SK-N-MC (cell line): Measurements from ENCODE around the gene ADARB2.

Experiments
- DNase-seq: peaks from one replicate; pipeline ENCODE4 v3.0.0-alpha.2; 2011; ENCODE audit warnings: low read depth, low spot score
- H3K27ac ChIP-seq: fragments of 200-600 bp; sonication (generic); 2 replicates; pipeline ENCODE4 v1.5.1; 2016; ENCODE audit warnings: mixed run types
- H3K36me3 ChIP-seq: fragments of 200-600 bp; sonication (generic); 2 replicates; pipeline ENCODE4 v1.6.1; 2017; ENCODE audit warnings: antibody characterized with exemption, low read length, mixed read lengths; ENCODE audit not compliant: insufficient read depth
- H3K4me3 ChIP-seq: fragments of 200-600 bp; sonication (generic); 2 replicates; pipeline ENCODE4 v1.5.1; 2016
- H3K9ac ChIP-seq: fragments of 200-600 bp; sonication (generic); 2 replicates; pipeline ENCODE4 v1.8.0; 2017; ENCODE audit warnings: mixed run types, mixed read lengths; ENCODE audit not compliant: insufficient read length
- H3K9me3 ChIP-seq: fragments of 200-600 bp; sonication (generic); 2 replicates; pipeline ENCODE4 v1.6.1; 2017; ENCODE audit warnings: low read depth, mild to moderate bottlenecking, antibody characterized with exemption, low read length, moderate library complexity, mixed read lengths
- EZH2 ChIP-seq: fragments of 200-600 bp; sonication (generic); IDR thresholded peaks from one replicate; pipeline ENCODE4 v1.6.1; 2017; ENCODE audit warnings: antibody characterized with exemption
- FOXP2 ChIP-seq: optimal IDR thresholded peaks from 2 replicates; pipeline ENCODE3; 2011; ENCODE audit warnings: mild to moderate bottlenecking, moderate library complexity; ENCODE audit not compliant: insufficient read depth; ENCODE audit errors: extremely low read length, control extremely low read depth
- POLR2AphosphoS5 ChIP-seq: IDR thresholded peaks from 2 replicates; pipeline ENCODE4 v1.6.1; 2012; ENCODE audit warnings: mild to moderate bottlenecking, low read depth, low read length, borderline replicate concordance

ADARB2 gene

DNA sequence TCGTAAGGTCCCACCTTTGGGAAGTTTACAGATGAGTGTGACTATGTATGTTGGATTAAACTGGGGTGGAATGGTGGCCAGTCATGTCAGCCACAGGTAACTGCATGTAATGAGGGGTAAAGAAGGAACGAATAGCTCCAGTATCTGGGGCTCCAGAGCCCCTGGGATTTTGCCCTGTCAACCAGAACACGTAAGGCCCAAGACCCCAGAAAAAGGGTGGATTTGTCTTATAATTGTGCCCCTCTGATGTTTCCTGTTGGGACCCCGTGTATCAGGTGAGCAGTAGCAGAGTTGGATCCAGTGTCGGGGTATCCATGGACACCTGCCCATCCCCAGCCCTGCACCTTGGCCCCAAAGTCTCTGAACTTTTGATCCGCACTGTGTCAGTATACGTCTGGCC is 76.9 kb downstream of the ADARB2 start:
- Histone ChIP-seq H3K4me3 (no peak overlapping the region), H3K9ac (no peak overlapping the region), H3K36me3 (no peaks in the 10 kb centered on the region), H3K27ac (no peak overlapping the region), H3K9me3 (no peaks in the 10 kb centered on the region)
- TF ChIP-seq POLR2AphosphoS5 (no peak), EZH2 (no peak)
- no peak for DNase-seq

DNA sequence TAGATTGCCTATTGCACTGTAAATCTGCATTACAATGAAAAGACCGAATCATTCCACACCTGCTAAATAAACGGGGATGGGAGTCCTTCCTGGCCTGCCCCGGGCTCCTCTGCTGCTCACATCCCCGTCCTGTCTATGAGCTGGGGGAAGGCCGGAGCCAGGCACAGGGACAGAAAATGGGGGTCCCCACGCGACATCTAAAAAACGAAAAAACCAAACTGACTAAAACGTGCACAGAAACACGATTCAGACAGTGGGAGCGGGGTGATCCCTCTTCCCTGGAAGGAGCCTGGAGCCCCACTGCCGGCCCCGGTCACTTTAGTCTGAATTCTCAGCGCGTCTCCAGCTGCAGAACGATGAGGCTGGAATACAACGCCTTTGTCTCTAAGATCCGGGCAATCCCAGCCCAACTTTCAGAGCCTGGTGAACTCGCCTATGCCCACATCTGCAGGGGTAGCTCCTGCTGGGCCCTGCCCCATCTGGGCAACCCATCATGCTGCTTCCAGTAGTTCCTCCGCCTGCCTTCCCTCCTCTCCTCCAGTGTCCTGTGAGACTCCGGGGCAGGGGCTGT is 78.0 kb downstream of the ADARB2 start:
- Histone ChIP-seq H3K36me3 (no peaks in the 10 kb centered on the region), H3K4me3 (no peak overlapping the region), H3K27ac (no peak overlapping the region), H3K9me3 (no peaks in the 10 kb centered on the region), H3K9ac (no peak overlapping the region)
- TF ChIP-seq EZH2 (no peak), POLR2AphosphoS5 (no peak), FOXP2 (no peak)
- no peak for DNase-seq

DNA sequence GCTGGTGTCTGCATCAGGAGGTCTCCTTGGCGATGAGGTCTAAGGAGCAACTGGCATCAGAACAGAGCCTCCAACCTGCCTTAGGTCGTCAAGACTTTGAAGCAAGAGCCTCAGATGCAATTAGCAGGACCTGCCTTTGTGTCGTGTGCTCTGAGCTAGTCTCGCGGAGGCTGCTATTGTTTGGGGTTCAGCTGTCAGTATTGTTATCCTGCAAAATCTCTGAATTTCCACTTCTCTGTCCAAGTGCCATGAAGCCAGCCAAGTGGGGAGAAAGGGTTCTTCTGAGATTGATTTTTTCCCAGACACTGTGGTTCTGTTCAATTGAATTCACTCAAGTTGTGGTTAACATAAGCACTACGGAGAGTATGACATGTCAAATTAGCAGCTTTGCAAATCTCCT is 78.7 kb downstream of the ADARB2 start:
- Histone ChIP-seq H3K27ac (no peak overlapping the region), H3K4me3 (no peak overlapping the region), H3K36me3 (no peaks in the 10 kb centered on the region), H3K9ac (no peak overlapping the region), H3K9me3 (no peaks in the 10 kb centered on the region)
- no peak for TF ChIP-seq EZH2
- no peak for TF ChIP-seq POLR2AphosphoS5
- TF ChIP-seq FOXP2, result no peak
- DNase-seq, result no peak

DNA sequence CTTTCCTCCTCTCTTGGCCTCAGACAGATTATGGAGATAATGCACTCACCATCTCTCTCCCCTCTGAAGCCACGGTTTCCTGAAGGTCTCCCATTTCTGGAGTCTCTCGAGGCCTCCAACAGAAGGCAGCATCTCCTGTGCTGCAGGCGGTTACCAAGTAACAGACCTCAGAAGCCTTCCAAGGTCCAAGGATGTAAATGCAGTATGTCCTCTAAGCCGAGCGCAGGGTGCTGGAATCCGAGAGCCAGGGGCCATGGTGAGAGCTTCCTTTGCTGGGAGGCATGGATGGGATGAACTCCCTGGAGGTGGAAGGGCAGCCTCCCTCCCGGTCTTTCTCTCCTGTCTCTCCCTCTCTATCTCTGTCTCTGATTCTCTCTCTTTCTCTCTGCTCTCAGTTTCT is 79.8 kb downstream of the ADARB2 start:
- no peaks in the 10 kb centered on the region for H3K9me3 ChIP-seq
- no peaks in the 10 kb centered on the region for H3K36me3 ChIP-seq
- H3K9ac ChIP-seq, result no peak overlapping the region
- no peak for TF ChIP-seq EZH2
- TF ChIP-seq POLR2AphosphoS5, result no peak
- TF ChIP-seq FOXP2, result no peak
- no peak overlapping the region for H3K4me3 ChIP-seq
- no peak for DNase-seq
- H3K27ac ChIP-seq, result peak overlapping the region; percentile 25; the same call in 1 of the 2 replicates

DNA sequence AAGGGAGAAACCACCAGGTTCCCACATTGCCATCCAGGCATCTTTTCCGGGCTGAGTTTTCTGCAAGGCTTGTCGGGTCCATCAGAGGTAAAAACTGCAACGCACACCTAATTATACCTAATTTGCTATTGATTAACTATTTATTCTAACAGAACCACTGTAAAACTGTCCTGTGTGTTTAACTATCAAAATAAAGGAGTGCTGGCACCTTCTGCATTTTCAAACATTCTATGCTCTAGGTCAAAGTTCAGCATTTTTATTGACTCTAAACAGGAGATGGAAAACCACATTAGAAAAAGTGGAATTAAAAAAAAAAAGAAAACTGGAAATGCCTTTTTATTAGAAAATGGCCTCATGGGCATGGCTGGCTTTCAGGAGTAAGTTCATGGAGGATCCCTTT is 82.0 kb downstream of the ADARB2 start:
- Histone ChIP-seq H3K27ac (no peak overlapping the region), H3K4me3 (no peak overlapping the region), H3K36me3 (no peaks in the 10 kb centered on the region), H3K9me3 (no peaks in the 10 kb centered on the region), H3K9ac (no peak overlapping the region)
- TF ChIP-seq FOXP2 (no peak), EZH2 (no peak), POLR2AphosphoS5 (no peak)
- DNase-seq, result no peak

DNA sequence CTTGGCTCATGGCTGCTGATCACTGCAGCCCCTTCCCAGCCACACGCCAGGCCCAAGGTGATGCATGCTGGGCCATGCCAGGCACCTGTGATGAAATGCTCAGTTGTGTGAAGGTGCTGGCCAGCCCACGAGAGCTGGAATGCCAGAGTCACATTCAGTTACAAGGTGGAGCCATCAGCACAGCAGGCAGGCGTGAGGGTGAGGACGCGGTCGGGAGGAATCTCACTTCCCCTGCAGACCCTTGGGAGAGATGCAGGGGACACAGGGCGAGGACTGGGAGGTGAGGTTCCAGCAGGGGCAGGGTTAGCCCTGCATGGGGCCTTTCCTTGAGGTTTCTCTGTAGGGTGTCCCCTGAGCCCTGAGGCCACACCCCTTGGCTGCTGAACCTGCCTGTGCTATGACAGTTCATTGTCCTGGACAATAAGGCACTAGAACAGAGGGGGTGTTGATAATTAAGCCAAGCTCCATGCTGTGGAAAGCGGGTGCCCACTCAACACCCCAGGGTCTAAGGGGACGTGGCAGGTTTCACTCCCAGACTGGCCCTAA is 82.4 kb downstream of the ADARB2 start:
- Histone ChIP-seq H3K27ac (no peak overlapping the region), H3K9me3 (no peaks in the 10 kb centered on the region), H3K4me3 (no peak overlapping the region), H3K9ac (no peak overlapping the region), H3K36me3 (no peaks in the 10 kb centered on the region)
- TF ChIP-seq POLR2AphosphoS5 (no peak), FOXP2 (no peak)
- no peak for DNase-seq

DNA sequence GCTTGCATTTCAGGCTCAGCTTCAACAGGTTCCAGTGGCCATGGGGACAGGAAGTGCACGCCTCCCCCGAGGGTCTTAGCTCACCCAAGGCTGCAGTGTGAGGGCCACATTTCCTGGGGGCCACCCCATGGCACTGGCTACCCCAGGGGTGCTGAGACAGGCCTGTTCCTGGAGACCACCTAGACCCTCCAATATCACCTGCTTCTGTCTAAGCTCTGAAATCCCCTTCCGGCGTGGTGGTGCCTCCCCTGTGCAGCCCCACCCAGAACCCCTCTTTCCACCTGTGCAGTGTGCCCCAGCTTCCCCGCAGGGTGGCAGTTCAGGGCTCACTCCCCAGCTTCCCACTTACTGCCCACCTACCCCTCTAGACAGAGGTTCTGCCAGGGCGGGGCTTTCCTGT is 83.1 kb downstream of the ADARB2 start:
- Histone ChIP-seq H3K27ac (no peak overlapping the region), H3K4me3 (no peak overlapping the region), H3K36me3 (no peaks in the 10 kb centered on the region), H3K9ac (no peak overlapping the region), H3K9me3 (no peaks in the 10 kb centered on the region)
- no peak for TF ChIP-seq POLR2AphosphoS5
- TF ChIP-seq EZH2, result no peak
- no peak for TF ChIP-seq FOXP2
- no peak for DNase-seq

DNA sequence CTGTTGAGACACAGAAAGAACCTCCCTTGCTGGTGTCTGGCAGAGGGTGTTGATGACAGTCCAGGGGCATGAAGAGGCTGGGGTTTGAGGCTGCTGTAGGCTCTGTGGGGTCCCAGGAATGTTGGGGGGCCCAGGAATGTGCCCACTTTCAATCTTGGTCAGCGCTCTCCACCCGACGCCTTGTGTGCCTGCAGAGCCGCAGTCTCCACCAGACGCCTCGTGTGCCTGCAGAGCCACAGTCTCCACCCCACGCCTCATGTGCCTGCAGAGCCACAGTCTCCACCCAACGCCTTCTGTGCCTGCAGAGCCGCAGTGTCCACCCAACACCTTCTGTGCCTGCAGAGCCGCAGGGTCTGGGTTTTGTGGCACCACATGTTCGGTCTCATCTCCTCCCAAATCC is 84.0 kb downstream of the ADARB2 start:
- Histone ChIP-seq H3K4me3 (no peak overlapping the region), H3K36me3 (no peaks in the 10 kb centered on the region), H3K27ac (no peak overlapping the region), H3K9me3 (no peaks in the 10 kb centered on the region), H3K9ac (no peak overlapping the region)
- no peak for TF ChIP-seq EZH2
- TF ChIP-seq FOXP2, result no peak
- no peak for TF ChIP-seq POLR2AphosphoS5
- DNase-seq, result no peak

DNA sequence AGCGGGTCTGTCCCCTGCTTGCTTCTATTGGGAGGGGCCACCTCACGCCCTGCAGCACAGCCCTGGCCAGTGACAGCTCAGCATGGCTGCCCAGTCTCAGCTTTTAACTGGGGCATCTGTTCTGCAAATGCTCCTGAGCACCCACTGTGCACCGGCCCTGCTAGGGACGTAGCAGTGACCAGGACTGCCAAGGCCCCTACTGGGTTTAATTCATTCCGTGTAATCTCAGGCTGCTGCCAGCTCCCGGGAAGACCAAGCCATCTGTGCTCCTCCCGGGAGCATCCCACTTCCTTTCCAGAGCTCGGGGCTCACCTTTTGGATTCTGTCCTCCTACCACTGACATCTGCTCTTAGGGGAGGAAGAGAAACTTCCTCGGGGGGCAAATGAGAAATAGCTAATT is 85.2 kb downstream of the ADARB2 start:
- H3K36me3 ChIP-seq, result no peaks in the 10 kb centered on the region
- no peak overlapping the region for H3K4me3 ChIP-seq
- no peak for DNase-seq
- H3K9me3 ChIP-seq, result no peaks in the 10 kb centered on the region
- H3K9ac ChIP-seq, result no peak overlapping the region
- H3K27ac ChIP-seq, result no peak overlapping the region
- TF ChIP-seq FOXP2 (no peak), EZH2 (no peak)

DNA sequence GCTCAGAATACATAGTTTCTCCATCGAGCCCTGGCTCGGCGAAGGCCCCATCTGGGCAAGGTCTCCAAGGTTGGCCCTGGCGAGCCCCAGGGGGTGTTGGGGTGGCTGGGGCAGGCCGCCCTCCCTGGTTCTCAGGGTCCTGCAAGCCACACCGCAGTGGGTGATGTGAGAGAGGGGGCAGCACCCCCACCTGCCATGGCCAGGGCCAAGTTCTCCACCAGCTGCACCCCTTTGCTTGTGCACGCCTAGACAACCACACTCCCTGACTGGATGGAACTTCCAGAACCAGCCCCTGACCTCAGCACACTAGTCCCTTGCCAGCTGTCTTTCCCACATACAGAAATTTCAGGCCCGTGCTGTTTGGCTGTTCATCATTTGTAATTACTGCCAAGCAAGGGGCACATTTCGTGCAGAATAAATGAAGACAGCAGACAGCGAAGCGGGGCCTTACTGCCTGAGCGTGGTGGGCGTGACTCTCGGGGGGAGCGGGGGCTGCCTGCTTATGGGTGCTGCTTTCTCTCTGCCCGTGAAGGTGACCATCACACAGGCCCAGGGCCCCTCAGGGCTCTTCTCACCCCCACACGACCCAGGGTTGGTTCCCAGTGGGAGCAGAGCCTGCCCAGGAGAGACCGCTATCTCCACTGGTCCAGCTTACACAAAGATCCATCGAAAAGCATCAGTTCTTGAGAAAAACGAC is 85.9 kb downstream of the ADARB2 start:
- no peaks in the 10 kb centered on the region for H3K36me3 ChIP-seq
- no peak overlapping the region for H3K9ac ChIP-seq
- TF ChIP-seq POLR2AphosphoS5 (no peak), EZH2 (no peak)
- H3K9me3 ChIP-seq, result no peaks in the 10 kb centered on the region
- no peak overlapping the region for H3K4me3 ChIP-seq
- H3K27ac ChIP-seq, result no peak overlapping the region
- DNase-seq, result no peak
